GM04503 (cell line): Measurements from ENCODE around the gene R3HDM4.
"Not testable (repeated sequence)": the region's sequence is repeated elsewhere in the genome, so short reads cannot be mapped to it uniquely, and the experiment has no call there.

Experiments used
- DNase-seq: peaks from one replicate; pipeline ENCODE4 v3.0.0-alpha.2; 2012; ENCODE audit warnings: low read depth

R3HDM4 gene

DNA sequence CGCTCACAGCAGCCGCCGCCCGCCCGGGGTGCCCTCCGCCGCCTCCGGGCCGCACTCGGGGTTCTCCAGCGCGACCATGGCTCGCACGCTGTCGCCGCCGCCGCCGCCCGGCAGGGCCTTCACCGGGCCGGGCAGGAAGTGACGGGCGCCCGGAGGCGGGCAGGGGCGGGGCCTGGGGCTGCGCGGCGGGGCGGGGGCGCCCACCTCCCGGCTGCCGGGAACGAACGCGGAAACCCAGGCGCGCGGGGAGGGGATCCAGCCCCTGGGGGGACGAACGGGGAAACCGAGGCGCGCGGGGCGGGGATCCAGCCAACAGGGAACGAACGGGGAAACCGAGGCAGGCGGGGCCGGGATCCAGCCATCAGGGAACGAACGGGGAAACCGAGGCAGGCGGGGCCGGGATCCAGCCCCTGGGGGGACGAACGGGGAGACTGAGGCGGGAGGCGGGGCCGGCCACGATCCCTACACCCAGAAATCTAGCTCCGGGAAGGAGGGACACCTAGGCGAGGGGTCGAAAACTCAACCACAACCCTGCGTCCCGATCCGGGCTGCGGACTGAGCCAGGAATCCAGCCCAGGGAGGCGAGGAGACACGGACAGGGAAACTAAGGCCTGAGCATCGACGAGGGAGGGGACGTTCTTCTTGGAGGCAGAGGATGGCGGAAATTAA, at the start of gene R3HDM4:
Gene R3HDM4 (minus strand): TSS at position 140 of the 669 bp plus-strand sequence. CDS start 62 bp downstream, at position 78.
- DNase-seq = no peak

DNA sequence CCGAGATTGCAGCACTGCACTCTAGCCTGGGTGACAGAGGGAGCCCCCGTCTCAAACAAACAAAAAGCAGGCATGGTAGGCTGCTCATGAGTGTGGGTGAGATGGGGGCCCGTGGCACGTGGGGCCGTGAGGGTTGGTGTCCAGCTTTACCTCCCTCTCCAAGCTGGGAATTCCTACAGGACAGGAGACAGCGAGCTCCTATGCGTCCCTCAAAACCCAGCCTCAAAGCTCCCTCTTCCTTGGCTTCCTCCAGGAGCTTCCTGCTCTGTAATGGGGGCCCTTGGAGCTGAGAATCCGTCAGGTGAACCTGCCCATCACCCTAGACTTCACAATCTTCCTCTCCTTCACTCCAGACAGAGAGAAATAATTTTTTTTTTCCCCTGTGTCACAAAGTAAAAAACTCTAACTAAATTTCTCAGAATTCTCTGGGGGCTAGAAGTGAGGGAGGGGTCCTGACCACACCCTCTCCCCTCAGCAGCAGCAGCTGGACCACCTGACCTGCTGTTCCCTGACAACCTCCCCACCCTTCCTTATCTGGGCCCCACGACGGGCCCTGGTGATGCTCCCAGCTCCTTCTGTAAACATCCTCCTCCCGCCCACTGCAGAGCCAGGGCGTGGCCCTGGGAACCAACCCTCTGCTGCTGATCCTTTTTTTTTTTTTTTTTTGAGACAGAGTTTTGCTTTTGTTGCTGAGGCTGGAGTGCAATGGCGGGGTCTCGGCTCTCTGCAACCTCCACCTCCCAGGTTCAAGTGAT, 49.0 kb upstream of the R3HDM4 start:
- DNase-seq = no peak

DNA sequence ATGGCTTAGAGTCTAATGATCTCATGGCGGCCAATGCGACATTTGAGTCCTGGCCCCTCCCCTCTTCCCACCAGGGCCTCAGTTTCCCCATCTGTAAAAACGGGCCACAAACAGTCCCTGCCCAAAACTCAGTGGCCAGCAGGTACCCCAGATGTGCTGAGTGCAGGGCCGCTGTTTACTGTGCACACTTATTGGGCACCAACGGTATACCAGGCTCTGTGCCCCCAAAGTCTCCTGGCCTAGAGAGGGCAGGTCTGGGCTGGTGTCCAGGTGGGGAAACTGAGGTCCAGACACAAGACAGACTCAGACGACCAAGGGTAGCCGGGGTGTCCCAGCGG, 47.6 kb upstream of the R3HDM4 start:
- DNase-seq = no peak

DNA sequence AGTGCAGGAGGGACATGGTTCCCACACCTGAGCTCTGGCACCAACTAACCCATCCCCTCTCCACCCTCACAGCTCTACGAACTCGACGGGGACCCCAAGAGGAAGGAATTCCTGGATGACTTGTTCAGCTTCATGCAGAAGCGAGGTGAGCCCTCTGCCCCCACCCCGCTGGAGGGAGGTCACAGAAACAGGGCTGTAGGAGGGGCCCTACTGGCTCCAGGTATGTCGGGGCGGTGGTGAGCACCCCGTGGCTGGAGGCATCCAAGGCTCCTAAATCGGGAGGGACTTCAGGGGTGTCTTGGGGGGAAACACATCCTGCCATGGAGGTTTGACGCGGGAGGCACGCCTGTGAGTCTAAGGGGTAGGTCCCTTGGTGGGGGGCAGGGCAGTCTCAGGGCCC, 47.0 kb upstream of the R3HDM4 start:
- DNase-seq = no peak

DNA sequence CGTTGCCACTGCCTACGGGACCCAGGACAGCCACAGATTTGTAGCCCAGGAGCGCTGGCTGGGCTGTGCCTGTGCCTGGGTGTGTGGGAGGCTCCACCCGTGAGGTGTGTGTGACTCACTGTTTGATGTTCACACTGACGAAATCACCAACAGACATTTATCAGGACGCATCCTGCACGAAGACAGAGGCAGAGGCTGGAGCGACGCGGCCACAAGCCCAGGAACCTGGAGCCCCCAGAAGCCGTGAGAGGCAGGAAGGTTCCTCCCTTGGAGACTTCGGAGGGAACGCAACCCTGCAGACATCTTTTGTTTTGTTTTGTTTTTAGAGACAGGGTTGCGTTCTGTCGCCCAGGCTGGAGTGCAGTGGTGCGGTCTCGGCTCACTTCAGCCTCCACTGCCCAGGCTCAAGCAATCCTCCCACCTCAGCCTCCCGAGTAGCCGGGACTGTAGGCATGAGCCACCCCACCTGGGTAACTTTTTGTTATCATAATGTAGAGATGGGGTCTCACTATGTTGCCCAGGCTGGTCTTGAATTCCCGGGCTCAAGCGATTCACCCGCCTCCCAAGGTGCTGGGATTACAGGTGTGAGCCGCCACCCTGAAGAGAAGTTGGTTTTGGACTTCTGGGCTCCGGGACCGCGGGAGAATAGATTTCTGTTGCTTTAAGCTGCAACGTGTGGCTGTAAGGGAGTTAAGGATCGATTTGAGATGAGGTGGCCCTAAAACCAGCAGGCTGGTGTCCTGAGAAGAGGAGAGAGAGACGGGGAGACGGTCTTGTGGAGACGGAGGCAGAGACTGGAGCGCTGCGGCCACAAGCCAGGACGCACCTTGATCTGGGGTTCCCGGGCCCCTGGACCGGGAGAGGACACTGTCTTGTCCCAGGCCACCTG, 46.2 kb upstream of the R3HDM4 start:
- no peak for DNase-seq

DNA sequence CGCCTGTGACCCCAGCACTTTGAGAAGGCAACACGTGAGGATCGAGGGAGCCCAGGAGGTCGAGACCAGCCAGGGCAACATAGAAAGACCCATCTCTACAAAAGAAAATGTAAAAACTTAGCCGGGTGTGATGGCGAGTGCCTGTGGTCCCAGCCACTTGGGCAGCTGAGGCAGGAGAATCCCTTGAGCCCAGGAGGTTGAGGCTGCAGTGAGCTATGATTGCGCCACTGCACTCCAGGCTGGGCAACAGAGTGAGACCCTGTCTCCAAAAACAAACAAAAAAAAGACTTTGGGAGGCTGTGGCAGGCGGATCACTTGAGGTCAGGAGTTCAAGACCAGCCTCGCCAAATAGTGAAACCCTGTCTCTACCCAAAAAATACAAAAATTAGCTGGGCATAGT, 44.6 kb upstream of the R3HDM4 start:
- DNase-seq = not testable (repeated sequence)

DNA sequence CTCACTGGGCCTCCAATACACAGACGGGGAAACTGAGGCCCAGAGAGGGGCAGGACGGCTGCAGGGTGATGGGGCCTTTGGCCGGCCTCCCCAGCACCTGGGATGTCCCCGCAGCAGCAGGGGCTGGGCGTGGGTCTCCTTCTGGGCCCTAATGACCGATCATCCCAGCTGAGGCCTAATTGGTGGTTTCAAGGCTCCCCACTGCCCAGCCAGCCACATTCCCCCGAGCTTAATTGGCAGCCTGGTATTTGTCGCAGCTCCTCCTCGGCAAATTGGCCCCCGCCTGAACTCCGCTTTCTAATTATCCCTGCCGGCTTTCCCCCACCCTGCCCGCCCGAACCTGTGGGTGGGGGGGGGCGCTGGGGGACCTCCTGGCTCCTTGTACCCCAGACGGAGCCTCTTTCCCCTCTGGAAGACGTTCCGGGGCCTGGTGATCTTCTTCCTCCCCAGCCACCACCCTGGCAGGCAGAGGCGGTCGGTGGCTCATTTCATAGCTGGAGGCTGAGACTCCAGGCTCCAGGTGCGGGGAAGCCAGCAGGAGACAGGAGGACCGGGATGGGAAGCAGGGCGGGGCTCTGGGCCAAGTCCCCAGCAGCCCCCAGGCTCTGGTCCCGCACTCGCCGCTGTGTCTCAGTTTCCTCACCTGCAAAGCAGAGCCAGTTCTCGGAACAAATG, 43.9 kb upstream of the R3HDM4 start:
- no peak for DNase-seq

DNA sequence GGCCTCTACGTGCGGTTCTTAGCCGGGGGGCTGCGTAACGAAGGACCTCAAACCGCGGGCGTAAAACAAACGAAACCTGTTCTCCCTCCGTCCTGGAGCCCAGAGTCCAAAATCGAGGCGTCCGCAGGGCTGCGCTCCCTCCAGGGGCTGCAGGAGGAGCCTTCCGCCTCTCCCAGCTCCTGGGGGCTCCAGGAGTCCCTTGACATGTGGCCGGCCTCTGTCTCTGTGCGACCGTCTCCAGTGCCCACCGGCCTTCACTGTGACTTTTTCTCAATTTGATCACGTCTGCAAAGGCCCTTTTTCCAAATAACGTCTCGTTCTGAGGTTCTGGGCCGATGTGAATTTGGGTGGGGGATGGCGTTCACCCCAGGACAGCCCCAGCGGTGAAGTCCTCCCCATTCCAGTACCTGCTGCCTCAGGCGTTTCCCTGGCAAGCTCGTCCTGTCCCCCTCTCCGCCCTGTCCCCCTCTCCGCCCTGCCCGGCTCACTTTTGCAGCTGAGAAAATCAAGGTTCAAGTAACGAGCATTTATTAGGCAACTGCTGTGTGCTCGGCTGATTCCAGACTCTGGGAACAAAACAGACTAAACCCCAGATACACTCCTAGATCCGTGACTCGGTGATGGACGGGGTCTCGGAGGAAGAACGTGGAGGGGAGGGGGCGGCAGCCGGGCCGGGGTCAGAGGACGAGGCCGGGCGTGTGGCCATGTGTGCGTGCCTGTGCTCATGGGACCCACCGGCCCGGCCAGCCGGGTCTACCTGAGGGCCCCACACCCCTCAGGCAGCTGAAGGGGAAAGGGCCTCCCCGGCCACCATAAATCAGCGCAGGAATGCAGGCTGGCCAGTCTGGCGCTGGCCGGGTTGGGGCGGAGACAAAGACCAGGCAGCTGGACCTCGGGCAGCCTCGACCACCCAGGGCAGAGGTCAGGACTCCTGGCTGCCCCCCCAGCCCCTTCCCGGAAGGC, 43.1 kb upstream of the R3HDM4 start:
- DNase-seq = no peak

DNA sequence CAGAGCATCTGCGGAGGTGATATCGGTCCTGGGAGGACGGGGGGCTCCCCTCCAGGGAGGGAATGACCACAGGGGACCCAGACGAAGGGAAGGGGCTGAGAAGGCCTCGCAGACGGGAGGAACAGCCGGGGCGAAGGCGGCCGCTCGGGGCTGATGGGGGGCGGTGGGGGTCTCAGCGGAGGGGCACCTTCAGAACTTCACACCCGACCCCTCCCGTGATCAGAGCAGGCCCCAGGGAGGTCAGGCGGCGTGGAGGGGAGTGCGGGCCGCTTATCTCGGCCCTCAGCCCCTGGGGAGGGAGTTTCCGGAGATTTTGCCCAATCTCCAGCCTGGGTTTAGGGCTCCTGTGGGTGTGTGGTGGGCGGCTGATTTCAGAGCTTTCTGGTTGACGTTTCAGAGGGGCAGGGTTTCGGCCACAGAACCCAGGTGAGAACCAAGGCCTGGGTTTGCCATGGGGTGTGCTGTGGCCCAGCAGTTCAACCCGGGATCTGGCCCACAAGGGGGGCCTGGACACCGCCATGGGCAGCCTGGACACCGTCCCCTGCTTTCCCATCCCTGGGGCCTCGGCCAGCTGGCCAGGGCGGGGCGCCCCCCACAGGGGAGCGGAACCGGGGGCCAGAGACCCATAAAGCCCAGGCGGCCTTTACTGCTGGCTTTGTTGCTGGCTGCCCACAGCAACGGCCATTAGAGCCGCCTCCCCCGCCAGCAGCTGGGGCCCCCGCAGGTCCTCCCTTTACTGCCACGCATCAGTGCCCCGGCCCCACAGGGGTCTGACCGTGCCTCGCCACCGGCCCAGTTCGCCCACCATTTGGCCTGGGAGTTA, 41.9 kb upstream of the R3HDM4 start:
- no peak for DNase-seq

DNA sequence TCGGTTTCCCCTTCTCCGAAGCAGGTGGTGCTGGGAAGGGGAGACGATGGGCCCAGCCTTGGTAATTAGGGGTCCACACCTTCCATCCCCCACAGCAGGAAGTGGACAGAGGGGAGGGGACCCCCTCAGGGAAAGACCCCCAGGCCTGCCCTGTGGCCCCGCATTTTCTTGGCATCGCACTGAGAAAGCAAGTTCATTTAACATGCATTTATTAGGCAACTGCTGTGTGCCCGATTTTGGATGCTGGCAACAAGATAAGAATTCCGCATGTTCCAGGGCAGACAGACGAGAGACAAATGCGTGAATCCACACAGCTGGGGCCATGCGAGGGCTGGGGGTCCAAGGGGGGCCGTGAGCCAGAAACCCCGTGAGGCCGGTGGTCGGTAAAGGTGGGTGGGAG, 41.3 kb upstream of the R3HDM4 start:
- DNase-seq = no peak

DNA sequence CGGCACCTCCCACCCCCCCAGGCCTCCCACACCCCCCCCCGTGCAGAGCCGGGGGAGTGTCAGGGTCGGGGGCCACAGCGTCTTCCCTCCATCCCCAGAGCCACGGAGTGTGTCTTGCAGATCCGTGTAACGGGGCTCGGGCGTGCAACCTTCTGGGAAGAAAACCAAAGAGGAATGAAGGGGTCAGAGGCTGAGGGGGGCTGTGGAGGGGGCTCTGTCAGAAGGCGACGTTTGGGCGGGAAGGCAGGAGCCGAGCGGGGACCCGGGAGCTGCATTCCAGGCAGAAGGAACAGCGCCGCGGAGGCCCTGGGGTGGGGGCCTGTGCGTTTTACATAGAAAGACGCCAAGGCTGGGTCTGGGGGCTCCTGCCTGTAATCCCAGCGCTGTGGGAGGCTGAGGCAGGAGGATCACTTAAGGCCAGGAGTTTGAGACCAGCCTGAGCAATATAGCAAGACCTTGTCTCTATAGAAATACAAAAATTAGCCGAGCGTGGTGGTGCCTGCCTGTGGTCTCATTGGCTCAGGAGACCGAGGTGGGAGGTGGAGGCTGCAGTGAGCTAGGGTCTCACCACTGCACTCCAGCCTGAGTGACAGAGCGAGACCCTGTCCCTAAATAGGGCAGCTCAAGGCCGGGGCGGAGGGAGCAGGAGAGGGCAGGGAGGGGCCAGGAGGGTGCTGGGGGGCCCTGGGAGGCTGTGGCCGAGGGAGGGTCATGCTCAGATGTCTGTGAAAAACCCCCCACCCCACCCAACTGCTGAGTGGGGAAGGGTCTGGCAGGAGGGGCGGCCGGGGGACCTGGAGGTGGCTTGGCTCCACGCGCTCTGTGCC, 40.6 kb upstream of the R3HDM4 start:
- no peak for DNase-seq

DNA sequence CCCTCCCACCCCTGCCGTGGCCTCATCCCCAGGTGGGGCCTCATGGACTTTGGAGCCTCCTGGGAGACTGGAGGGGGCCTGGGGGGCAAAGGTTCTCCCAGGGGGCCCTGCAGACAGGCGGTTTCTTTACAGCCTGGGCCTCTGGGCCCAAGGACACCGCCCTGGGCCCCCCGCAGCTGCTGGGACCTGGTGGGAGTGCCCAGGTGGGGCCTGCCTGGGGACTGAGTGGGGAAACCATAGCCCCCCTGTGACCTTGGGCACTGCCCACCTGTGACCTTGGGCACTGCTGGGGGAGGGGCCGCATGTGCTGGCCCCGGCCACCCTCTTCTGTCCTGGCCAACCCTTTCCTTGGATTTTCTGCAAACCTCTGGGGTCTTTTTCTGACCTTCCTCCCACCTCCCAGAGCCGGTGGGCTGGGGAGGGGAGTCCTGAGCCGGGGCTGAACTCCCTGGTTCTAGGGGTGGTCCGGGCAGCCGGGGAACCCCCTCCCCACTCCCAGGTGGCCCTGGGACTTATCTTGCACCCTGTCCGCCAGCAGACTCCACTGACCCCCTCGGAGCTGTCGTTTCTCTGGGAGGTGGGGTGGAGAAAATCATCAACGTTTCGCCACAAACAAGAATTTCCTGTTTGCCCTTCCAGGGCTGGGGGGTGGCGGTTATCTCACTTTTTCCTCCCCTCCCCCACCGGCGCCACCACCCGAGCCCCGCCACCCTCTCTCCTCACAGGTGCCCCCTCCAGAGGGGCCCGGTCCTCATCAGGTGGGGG, 39.8 kb upstream of the R3HDM4 start:
- no peak for DNase-seq

DNA sequence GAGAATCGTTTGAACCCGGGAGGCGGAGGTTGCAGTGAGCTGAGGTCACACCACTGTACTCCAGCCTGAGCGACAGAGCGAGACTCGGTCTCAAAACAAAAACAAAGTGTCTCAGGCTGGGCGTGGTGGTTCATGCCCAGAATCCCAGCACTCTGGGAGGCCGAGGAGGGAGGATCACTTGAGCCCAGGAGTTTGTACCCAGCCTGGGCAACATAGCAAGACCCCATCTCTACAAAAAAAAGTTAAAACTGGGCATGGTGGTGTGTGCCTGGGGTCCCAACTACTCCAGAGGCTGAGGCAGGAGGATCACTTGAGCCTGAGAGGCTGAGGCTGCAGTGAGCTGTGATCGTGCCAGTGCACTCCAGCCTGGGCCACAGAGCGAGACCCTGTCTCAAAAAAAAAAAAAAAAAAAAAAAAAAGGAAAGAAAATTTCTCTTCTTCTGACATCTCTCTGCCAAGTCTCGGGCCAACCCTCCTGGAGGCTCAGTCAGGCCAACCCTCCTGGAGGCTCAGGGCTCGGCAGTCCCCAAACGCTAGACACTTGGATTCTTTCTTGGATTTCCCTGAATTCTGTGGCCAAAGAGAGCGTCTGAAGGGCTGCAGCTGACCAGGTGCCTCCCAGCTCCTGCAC, 39.1 kb upstream of the R3HDM4 start:
- no peak for DNase-seq

DNA sequence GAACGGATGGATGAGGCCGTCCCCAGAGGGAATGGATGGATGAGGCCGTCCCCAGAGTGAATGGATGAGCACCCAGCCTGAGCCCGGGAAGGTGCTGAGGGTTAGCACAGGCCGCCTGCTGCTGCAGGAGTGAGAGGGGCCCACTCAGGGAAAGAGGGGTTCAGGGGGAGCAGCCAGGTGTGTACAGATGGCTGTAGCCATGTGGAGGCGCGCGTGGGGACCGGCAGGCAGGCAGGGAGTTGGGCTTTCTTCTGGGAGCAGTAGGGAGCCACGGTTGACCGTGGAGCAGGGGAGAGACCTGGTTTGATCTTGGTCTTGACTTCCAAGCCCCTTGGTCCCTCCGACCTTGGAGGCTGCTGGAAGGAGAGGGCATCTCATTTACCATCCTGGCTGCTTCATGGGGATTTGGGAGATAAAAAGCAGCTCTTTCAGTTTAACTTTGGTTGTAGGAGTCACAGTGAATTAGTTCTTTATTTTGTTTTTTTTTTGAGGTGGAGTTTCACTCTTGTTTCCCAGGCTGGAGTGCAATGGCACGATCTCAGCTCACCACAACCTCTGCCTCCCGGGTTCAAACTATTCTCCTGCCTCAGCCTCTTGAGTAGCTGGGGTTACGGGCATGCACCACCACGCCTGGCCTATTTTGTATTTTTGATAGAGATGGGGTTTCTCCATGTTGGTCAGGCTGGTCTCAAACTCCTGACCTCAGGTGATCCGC, 37.5 kb upstream of the R3HDM4 start:
- no peak for DNase-seq

DNA sequence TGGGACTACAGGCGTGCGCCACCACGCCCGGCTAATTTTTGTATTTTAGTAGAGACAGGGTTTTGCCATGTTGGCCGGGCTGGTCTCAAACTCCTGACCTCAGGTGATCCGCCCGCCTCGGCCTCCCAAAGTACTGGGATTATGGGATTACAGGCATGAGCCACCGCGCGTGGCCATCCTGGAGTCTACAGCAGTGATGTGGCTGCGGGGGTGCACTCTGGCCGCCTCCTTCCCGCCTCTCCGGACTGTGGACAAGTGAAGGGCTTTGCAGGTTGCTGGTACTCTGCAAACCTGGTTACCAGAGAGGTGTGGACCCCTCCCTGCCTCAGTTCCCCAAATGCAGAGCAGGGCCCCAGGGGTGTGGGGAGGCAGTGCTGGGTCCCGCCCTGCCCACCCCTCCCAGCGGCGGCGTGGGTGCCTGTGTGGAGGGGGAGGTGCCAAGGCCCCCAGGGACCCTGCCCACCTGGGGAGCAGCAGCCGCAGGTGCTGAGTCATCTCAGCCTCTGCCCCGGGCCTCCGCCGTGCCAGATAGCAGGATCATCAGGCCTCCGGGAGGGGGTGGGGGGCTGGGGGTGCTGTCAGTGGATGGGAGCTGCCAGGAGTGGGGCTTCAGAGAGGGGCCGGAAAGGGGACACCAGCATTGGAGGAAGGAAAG, 36.0 kb upstream of the R3HDM4 start:
- DNase-seq = no peak

DNA sequence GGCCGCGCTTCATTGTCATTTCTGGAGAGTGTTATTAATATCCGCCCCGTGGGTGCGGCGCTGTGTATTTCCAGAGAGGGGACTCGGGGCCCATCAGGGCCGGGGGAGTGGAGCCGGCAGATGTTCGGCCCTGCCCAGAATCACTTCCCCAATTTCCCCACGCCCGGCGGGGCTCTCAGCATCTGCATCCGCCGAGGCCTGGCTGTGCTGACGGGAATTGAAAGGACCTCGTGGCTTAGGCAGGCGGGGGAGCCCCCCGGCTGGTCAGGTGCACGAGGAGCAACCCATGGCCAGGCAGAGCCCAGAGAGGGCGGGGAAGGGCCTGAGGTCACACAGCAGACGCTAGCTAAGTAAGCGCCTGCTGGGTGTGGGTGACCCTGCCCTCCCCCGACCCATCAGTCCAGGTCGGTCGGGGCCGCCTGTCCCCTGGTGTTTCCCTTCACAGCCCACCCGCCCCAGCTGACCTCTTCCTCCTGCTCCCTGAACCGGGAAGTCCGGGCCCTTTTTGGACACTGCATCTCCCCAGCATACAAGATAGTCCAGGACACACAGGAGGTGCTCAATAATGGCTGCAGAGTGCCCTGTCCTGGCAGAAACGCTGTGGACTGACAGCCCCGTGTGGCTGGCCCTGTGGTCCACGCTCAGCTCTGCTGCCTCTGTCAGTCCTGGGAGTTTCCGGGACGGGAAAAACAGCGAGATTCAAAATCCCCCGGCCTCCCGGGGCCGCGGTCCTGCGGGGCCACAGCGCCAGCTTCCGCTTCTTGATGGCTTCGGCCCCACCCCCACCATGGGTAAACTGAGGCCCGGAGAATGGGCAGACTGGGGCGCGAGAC, 34.9 kb upstream of the R3HDM4 start:
- DNase-seq = no peak
